ENCODE data around the gene KCNC3.
"Not testable (repeated sequence)": the region's sequence is repeated elsewhere in the genome, so short reads cannot be mapped to it uniquely, and the experiment has no call there.

KCNC3 gene

GRCh38 chr19:50352242-50352641 is 23.1 kb upstream of the KCNC3 start:
- DNase-seq (ENCODE audit: low spot score) (no peak), ATAC-seq (ENCODE audit: low read depth) (no peak)
- TF ChIP-seq, protein P1, sequence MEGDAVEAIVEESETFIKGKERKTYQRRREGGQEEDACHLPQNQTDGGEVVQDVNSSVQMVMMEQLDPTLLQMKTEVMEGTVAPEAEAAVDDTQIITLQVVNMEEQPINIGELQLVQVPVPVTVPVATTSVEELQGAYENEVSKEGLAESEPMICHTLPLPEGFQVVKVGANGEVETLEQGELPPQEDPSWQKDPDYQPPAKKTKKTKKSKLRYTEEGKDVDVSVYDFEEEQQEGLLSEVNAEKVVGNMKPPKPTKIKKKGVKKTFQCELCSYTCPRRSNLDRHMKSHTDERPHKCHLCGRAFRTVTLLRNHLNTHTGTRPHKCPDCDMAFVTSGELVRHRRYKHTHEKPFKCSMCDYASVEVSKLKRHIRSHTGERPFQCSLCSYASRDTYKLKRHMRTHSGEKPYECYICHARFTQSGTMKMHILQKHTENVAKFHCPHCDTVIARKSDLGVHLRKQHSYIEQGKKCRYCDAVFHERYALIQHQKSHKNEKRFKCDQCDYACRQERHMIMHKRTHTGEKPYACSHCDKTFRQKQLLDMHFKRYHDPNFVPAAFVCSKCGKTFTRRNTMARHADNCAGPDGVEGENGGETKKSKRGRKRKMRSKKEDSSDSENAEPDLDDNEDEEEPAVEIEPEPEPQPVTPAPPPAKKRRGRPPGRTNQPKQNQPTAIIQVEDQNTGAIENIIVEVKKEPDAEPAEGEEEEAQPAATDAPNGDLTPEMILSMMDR (IDR thresholded peaks at IDR 0.05; ENCODE audit: poor library complexity, severe bottlenecking), result no peak
- Histone ChIP-seq H3K4me1 (ENCODE audit: insufficient read depth, poor library complexity, severe bottlenecking) (no peaks in the 10 kb centered on the region), H3K4me3 (ENCODE audit: severe bottlenecking) (no peak overlapping the region), H3K9me3 (ENCODE audit: severe bottlenecking) (no peaks in the 10 kb centered on the region), H3K27me3 (ENCODE audit: insufficient read depth, poor library complexity, severe bottlenecking) (no peaks in the 10 kb centered on the region), H3K27ac (ENCODE audit: poor library complexity, severe bottlenecking) (no peak overlapping the region), H3K36me3 (ENCODE audit: low read depth) (no peaks in the 10 kb centered on the region)

GRCh38 chr19:50349277-50350057 is 20.3 kb upstream of the KCNC3 start:
- ATAC-seq (ENCODE audit: low read depth), result 0 out of 3 replicates have a peak, but pooled peaks have one; percentile 12
- Histone ChIP-seq H3K27ac (ENCODE audit: poor library complexity, severe bottlenecking) (no peak overlapping the region), H3K27me3 (ENCODE audit: insufficient read depth, poor library complexity, severe bottlenecking) (no peaks in the 10 kb centered on the region), H3K4me1 (ENCODE audit: insufficient read depth, poor library complexity, severe bottlenecking) (no peaks in the 10 kb centered on the region), H3K9me3 (ENCODE audit: severe bottlenecking) (peaks cover 6% of the 10 kb centered on the region), H3K4me3 (ENCODE audit: severe bottlenecking) (no peak overlapping the region), H3K36me3 (ENCODE audit: low read depth) (no peaks in the 10 kb centered on the region)
- DNase-seq (ENCODE audit: low spot score), result no peak
- TF ChIP-seq, protein P1 (IDR thresholded peaks at IDR 0.05; ENCODE audit: poor library complexity, severe bottlenecking), result peak; percentile 23

- ATAC-seq (ENCODE audit: low read depth); H3K27me3 ChIP-seq (ENCODE audit: insufficient read depth, poor library complexity, severe bottlenecking); H3K36me3 ChIP-seq (ENCODE audit: low read depth); DNase-seq (ENCODE audit: low spot score); H3K9me3 ChIP-seq (ENCODE audit: severe bottlenecking); H3K4me1 ChIP-seq (ENCODE audit: insufficient read depth, poor library complexity, severe bottlenecking); H3K4me3 ChIP-seq (ENCODE audit: severe bottlenecking); H3K27ac ChIP-seq (ENCODE audit: poor library complexity, severe bottlenecking): not testable (repeated sequence)
These were observed 18.0 kb upstream of the KCNC3 start for GRCh38 chr19:50347089-50347581.

- H3K27ac ChIP-seq (ENCODE audit: poor library complexity, severe bottlenecking), result no peak overlapping the region
- ATAC-seq (ENCODE audit: low read depth), result no peak
- H3K9me3 ChIP-seq (ENCODE audit: severe bottlenecking), result peaks cover 6% of the 10 kb centered on the region
- TF ChIP-seq, protein P1 (IDR thresholded peaks at IDR 0.05; ENCODE audit: poor library complexity, severe bottlenecking), result no peak
- H3K4me1 ChIP-seq (ENCODE audit: insufficient read depth, poor library complexity, severe bottlenecking), result no peaks in the 10 kb centered on the region
- H3K4me3 ChIP-seq (ENCODE audit: severe bottlenecking), result no peak overlapping the region
- no peak for DNase-seq (ENCODE audit: low spot score)
- H3K27me3 ChIP-seq (ENCODE audit: insufficient read depth, poor library complexity, severe bottlenecking), result no peaks in the 10 kb centered on the region
- H3K36me3 ChIP-seq (ENCODE audit: low read depth), result no peaks in the 10 kb centered on the region
These were observed 15.6 kb upstream of the KCNC3 start for GRCh38 chr19:50344661-50345318.

GRCh38 chr19:50341091-50341564 is 12.0 kb upstream of the KCNC3 start:
- peaks cover 6% of the 10 kb centered on the region for H3K9me3 ChIP-seq (ENCODE audit: severe bottlenecking)
- no peaks in the 10 kb centered on the region for H3K4me1 ChIP-seq (ENCODE audit: insufficient read depth, poor library complexity, severe bottlenecking)
- no peak for ATAC-seq (ENCODE audit: low read depth)
- H3K27ac ChIP-seq (ENCODE audit: poor library complexity, severe bottlenecking), result no peak overlapping the region
- no peaks in the 10 kb centered on the region for H3K36me3 ChIP-seq (ENCODE audit: low read depth)
- DNase-seq (ENCODE audit: low spot score), result no peak
- TF ChIP-seq, protein P1 (IDR thresholded peaks at IDR 0.05; ENCODE audit: poor library complexity, severe bottlenecking), result no peak
- H3K27me3 ChIP-seq (ENCODE audit: insufficient read depth, poor library complexity, severe bottlenecking), result no peaks in the 10 kb centered on the region
- H3K4me3 ChIP-seq (ENCODE audit: severe bottlenecking), result no peak overlapping the region
